SK-N-MC (cell line): Measurements from ENCODE around the gene RALGAPA2.

Experiments used
- EZH2 ChIP-seq: fragments of 200-600 bp; sonication (generic); IDR thresholded peaks from one replicate; pipeline ENCODE4 v1.6.1; 2017; ENCODE audit warnings: antibody characterized with exemption
- POLR2AphosphoS5 ChIP-seq: IDR thresholded peaks from 2 replicates; pipeline ENCODE4 v1.6.1; 2012; ENCODE audit warnings: mild to moderate bottlenecking, low read depth, low read length, borderline replicate concordance

DNA sequence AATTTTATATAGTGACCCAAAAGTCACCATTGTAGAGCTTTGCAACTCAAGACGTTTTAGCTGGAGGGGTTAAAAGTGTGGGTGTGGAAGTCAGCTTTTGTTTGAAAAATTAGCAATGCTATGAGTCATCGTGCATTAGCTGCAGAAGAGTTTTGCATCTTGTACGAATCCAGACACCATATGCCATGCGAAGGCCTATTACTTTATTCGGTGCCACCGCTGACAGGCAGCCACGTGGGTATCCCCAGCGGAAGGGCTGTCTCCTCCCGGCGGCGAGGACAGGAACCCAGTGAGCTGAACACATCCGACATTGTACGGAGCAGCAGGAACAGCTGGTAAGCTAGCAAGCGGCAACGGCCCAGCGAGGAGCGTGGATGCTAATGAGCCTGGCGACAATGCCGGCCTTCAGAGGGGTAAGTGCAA is 260.2 kb downstream of the RALGAPA2 start:
- TF ChIP-seq POLR2AphosphoS5 (no peak), EZH2 (no peak)
